HS-5 (cell line): ENCODE results near the gene SPTLC1.
A peak's percentile ranks its signal among the peaks of the same experiment; 100 is the strongest.
"Not testable (repeated sequence)": the region's sequence is repeated elsewhere in the genome, so short reads cannot be mapped to it uniquely, and the experiment has no call there.

Experiments
- DNase-seq: peaks from one replicate; pipeline ENCODE4 v3.0.0-alpha.2; 2012; ENCODE audit warnings: low read depth

SPTLC1 gene

DNA sequence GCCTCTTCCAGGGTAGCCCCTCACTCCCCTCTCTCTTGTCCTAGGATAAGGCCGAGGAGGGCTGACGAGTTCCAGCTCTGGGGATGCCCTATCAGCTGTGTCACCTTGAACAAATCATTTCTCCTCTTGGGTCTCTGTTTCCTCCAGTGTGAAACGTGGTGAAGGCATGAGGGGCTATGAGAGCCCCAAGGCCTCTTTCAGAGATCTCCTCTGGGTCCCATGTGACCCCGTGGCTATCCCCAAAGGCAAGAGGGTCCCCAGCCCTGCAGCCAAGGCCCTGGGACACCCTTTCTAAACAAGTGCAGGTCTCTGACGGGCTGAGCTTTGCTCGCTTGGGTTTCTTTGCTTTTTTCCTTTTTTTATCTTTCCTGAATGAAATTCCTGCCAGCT, 25.5 kb upstream of the SPTLC1 start:
- no peak for DNase-seq

- DNase-seq = no peak
Measured at GRCh38 chr9:92140074-92140753, 25.0 kb upstream of the SPTLC1 start.

DNA sequence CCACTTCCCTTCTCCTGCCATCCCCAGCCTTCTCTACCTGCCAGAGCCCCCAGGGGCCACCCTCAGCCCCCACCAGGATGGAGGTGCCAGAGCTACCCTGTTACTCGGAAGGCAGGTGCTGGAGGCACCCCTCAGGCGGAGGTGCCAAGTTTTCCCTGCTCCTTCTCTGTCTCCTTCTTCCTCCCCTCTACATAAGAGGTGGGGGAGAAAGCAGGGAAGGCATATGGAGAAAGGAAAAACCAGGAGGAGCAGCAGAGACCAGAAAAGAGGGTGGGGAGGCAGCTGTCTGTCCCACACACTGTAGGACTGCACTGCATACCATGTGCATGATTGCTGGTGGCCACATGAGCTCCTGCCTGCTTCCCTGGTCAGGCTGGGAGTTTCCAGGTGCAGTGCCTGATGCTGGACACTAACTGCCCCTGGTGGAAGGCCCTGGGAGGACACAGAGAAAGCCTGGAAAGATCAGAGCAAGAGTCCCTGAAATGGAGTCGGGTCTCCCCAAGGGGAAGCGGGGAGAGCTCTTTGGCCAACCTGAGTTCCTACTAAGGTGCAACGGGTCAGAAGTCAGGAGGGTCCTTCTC, 23.8 kb upstream of the SPTLC1 start:
- DNase-seq = not testable (repeated sequence)

DNA sequence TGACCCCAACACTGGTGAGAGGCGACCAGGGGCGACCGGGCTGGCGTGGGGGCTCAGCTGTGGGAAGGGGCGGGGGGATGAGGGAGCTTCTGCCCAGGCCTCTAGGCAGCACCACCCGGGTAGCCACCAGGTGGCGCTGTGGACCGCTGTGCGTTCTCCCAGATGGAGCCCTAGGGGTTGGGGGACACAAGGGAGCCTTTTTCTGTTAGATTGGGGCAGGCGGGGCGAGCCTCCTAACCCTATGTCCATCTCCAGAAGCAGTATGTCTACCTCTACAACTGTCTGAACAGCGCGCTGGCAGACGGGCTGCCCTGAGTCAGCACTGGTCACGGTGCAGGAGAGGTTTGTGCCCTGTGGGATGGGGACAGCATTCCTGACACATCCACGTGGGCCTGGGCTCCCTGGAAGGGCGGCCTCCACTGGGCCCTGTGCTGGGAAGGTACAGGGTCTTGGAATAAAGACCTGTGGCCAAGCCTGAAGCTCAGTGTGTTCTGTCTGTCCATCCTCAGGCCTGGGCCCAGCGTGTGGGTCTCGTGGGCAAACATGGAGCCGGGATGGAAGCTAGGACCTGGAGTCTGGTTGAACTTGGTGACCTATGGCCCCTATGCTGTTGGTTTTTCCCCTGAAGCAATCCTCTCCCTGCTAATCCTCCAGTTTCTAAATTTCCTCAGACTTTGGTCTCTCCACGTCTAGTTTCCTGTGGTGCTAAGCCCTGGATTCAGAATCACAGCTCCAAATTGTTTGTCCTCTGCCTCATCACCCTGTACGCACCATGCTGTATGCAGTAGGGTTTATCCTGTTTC, 23.1 kb upstream of the SPTLC1 start:
- no peak for DNase-seq

DNA sequence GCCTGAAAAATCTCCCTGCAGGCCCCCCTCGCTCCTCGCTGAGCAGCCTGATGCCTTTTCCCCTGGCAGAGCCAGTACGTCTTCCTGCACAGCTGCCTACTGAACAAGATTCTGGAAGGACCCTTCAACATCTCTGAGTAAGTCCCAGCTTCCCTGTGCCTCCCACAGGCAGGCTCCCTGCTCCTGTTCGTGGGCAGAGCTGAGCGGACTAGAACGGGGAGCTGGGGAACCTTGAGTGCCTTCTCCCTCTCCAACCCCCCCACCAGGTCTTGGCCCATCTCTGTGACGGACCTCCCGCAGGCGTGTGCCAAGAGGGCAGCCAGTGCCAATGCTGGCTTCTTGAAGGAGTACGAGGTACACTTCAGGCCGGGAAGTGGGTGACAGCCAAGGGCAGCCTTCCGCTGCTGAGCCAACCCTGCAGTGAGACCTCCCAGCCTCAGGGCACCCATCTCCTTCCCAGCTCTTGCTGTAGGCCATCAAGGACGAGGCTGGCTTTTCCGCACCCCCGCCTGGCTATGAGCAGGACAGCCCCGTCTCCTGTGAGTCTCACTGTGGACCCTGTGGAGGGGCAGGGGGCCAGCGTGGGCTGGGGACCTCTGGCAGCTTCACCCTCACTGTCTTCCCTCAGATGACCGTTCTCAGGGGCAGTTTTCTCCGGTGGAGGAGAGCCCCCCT, 21.1 kb upstream of the SPTLC1 start:
- no peak for DNase-seq

DNA sequence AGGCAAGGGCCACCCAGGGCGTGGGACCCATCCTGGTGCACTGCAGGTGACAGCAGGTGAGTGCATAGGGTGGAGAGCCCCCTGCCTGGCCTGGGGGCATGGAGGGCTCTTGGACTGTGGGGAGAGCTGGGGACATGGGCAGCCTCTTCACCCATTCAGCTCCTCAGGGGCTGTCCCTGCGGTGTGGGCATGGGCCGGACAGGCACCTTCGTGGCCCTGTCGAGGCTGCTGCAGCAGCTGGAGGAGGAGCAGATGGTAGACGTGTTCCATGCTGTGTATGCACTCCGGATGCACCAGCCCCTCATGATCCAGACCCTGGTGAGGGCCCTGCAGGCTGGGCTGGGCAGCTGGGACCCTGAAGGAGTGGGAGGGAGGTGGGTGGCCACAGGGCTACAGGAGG, 20.4 kb upstream of the SPTLC1 start:
- no peak for DNase-seq

GRCh38 chr9:92133949-92134604, 18.9 kb upstream of the SPTLC1 start:
- DNase-seq = no peak

DNA sequence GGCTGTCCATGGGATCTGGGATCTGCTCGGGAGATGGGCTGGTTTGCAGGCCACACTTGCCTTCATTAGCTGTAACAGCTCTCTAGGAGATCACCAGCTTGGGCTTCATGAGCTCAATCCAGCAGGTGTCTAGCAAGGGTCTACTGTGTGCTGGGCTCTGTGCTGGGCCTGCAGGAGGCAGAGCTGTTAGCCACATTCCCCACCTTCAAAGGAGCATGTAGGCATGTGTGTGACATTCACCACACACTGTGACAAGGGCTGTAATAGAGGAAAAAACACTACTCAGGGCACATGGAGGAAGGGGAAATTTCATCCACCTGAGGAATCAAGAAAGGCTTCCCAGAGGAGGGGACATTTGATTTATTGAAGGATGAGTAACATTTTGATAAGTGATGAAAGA, 17.7 kb upstream of the SPTLC1 start:
- DNase-seq = not testable (repeated sequence)

GRCh38 chr9:92132501-92132900, 17.3 kb upstream of the SPTLC1 start:
- DNase-seq = no peak

DNA sequence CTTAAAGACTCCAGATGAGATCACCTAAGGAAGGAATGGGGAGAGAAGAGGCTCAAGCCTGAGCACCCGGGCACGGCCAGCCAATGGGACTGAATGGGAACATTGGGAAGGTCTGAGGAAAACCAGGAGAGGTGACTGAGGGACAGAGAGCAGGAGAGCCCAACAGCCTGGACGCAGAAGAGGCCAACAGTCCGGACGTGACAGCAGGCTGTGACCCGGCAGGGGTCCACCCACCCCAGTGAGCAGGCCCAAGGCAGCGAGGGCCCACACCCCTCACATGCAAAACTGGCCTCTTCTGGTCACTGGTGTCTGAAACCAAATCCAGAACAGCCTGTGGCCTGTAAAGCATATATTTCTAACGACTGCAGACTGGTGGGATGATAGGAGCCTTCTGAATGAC, 7.6 kb upstream of the SPTLC1 start:
- DNase-seq = no peak

DNA sequence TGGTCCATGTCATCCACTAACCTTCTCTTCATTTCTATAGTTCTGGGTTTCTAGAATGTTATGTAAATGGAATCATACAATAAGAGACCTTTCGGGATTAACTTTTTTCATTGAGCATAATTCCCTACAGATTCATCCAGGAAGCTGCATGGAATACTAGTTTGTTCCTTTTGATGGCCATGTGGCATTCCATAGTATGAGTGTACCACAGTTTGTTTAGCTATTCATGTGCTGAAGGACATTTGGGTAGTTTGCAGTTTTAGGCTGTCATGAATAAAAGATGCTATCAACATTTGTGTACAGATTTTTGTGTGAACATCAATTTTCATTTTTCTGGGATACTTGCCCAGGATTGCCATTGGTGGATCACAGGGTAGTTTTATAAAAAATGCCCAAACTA, 6.8 kb upstream of the SPTLC1 start:
- DNase-seq = no peak

- no peak for DNase-seq
Measured at GRCh38 chr9:92121265-92121664, 6.1 kb upstream of the SPTLC1 start.

DNA sequence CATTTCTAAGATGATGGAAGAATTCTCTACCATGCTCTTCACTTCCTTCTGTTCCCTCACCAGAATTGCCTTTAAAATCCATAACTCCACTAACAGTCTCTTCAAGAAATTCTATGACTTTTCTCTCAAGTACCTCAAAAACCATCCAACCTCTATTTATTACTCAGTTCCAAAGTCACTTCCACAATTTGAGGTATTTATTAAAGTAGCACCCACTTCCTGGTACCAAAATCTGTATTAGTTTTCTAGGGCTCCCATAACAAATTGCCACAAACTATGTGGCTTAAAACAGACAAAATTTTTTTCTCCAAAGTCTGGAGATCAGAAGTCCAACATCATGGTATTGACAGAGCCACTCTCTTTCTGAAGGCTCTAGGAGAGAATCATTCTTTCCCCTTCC, 4.9 kb upstream of the SPTLC1 start:
- DNase-seq = no peak

GRCh38 chr9:92119586-92119985, 4.4 kb upstream of the SPTLC1 start:
- no peak for DNase-seq

- no peak for DNase-seq
Measured at GRCh38 chr9:92108122-92108521, 7.1 kb downstream of the SPTLC1 start.

DNA sequence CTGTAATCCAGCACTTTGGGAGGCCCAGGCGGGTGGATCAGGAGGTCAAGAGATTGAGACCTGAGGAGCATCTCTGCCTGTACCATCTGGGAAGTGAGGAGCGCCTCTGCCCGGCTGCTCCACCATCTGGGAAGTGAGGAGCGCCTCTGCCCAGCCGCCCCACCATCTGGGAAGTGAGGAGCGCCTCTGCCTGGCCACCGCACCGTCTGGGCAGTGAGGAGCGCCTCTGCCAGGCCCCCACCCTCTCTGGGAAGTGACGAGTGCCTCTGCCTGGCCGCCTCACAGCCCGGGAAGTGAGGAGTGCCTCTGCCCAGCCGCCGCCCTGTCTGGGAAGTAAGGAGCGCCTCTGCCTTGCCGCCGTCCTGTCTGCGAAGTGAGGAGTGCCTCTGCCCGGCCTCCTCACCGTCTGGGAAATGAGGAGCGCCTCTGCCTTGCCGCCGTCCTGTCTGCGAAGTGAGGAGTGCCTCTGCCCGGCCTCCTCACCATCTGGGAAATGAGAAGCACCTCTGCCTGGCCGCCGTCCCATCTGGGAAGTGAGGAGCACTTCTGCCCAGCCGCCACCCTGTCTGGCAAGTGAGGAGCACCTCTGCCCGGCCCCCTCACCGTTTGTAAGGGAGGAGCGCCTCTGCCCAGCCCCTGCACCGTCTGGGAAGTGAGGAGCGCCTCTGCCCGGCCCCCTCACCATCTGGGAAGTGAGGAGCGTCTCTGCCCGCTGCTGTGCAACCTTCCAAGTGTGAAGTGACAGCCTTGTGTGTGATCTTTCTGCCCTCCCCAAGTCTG, 9.6 kb downstream of the SPTLC1 start:
- not testable (repeated sequence) for DNase-seq

DNA sequence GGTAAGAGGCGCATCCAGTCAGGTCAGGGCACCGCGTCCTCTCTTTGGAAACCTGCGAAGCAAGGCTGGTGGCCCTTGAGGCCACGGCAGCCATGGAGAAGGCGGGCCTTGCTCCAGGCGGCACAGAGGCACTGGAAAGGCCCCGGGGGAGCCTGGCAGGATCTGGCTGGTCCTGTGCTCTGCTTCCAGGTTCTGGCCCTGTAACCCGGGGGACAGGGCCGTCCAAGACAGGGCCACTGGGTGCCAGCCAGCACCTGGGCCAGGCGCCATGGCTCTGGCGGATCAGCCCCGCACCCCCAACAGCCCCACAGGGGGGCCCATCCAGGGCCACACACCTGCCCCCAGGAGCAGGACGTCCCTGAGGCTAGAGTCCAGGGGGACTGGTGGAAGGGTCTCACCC, 11.6 kb downstream of the SPTLC1 start:
- not testable (repeated sequence) for DNase-seq

GRCh38 chr9:92100237-92100911, 14.8 kb downstream of the SPTLC1 start:
- peak; percentile 70 for DNase-seq

DNA sequence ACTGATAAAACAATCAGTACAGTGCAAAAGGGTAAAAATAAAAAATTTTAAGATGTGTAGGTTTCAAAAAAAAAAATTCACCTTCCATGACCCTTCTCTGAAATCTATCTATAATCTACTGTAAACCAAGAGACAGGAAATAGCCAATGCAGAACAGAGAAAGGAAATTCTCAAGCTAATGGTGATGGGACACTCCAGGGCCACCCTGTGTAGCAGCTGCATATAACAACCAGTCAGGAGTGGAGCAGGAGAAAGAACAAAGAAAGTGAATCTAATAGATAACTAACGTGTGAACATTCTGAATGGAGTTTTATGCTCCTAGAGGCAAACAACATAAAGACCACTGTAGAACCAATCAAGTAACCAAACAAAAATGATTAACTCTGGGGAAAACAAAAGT, 16.6 kb downstream of the SPTLC1 start:
- DNase-seq = no peak

- no peak for DNase-seq
Measured at GRCh38 chr9:92097997-92098482, 17.2 kb downstream of the SPTLC1 start.

DNA sequence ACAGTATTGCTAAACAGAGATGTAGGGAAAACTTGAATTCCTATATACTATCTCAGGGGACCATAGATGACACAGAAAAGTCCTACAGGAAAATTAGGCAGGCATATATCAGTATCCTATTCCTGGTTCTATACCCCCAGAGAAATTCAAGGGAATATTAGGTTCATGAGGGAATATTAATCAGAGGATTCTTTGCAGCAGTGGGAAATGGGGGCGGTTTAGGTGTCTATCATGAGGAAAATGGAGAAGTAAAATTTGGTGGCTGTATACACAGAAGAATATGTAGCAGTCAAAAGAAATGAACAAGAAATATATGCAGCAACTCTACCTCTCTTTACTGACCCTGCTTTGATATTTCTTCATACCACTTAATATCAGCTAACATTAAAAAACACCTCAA, 20.0 kb downstream of the SPTLC1 start:
- DNase-seq = no peak
